K562 (cell line): Measurements from ENCODE around the gene GALNS. TPM values are rescaled to one million over a fixed set of nuclear protein-coding genes. Genes with fewer than 3 reads are reported as not detected.
A peak's percentile ranks its signal among the peaks of the same experiment; 100 is the strongest.

ENCODE experiments used
- GTF2A2 ChIP-seq: IDR thresholded peaks from 2 replicates; pipeline ENCODE4 v1.6.1; 2016; ENCODE audit warnings: mild to moderate bottlenecking, missing genetic modification characterization, missing compliant biosample characterization
- GTF2F1 ChIP-seq: IDR thresholded peaks from 2 replicates; pipeline ENCODE4 v1.6.1; 2011; ENCODE audit warnings: low read depth, low read length, improper control_type of control experiment
- HDGF ChIP-seq: fragments of 450-650 bp; IDR thresholded peaks from 2 replicates; pipeline ENCODE4 v1.6.1; 2016
- HNRNPH1 ChIP-seq: fragments of 200-400 bp; formaldehyde crosslinking; optimal IDR thresholded peaks from 2 replicates; pipeline ENCODE3; 2017; ENCODE audit warnings: low read depth, mild to moderate bottlenecking, low read length, moderate library complexity
- KLF13 ChIP-seq: fragments of 450-650 bp; IDR thresholded peaks from 2 replicates; pipeline ENCODE4 v1.6.1; 2016; ENCODE audit warnings: missing genetic modification characterization, low read depth, mild to moderate bottlenecking, missing compliant biosample characterization, moderate library complexity, borderline replicate concordance
- PHF20 ChIP-seq: fragments of 450-650 bp; IDR thresholded peaks from 2 replicates; pipeline ENCODE4 v1.6.1; 2018; ENCODE audit not compliant: partially characterized antibody
- REST ChIP-seq, 2 experiments: fragments of 450-650 bp; formaldehyde crosslinking in 1 of 2; IDR thresholded peaks; 2 replicates each; pipeline versions ENCODE4 v1.4.0 to v1.6.1; 2014 to 2020; ENCODE audit warnings: mild to moderate bottlenecking in 2 of 2, borderline replicate concordance in 1 of 2, low read depth in 1 of 2
- ZNF830 ChIP-seq: fragments of 250-450 bp; sonication (Bioruptor Pico); IDR thresholded peaks from 2 replicates; pipeline ENCODE4 v1.5.0; 2021; ENCODE audit warnings: mild to moderate bottlenecking
- polyA plus RNA-seq, 8 experiments: library from polyadenylated mRNA; depleted of rRNA in 4 of 8; stranded (reverse) in 5 of 8; unstranded in 3 of 8; fragments of >200 nt; fragmentation: Nextera tagmentation in 2 of 8; fragmentation: Illumina TruSeq in 1 of 8; extraction: Ambion mirVana in 2 of 8; extraction: Trizol in 1 of 8; gene quantifications; 2 replicates each; pipeline versions ENCODE4 v1.2.1 to v1.2.3, GENCODE V29; 2011 to 2014; ENCODE audit warnings: inconsistent platforms in 1 of 8, missing spikeins in 1 of 8
- total RNA-seq, 7 experiments: library from RNA; depleted of rRNA in 6 of 7; stranded (reverse); fragments of >200 nt in 6 of 7; fragmentation: Illumina TruSeq in 2 of 7; extraction: Trizol in 2 of 7; gene quantifications; 2 replicates each; pipeline versions ENCODE4 v1.2.1 to v1.2.3, GENCODE V29; 2011 to 2021; ENCODE audit warnings: low replicate concordance in 1 of 7
- TF ChIP-seq, protein P1 (sequence below): fragments of 150-350 bp; IDR thresholded peaks from 2 replicates; pipeline ENCODE4 v1.6.1; 2014; ENCODE audit warnings: low read depth, mild to moderate bottlenecking, low read length, borderline replicate concordance
- TF ChIP-seq, protein P2 (sequence below), 2 experiments: fragments of 450-650 bp in 1 of 2; sonication (generic) in 1 of 2; formaldehyde crosslinking in 1 of 2; IDR thresholded peaks in 1 of 2; conservative IDR thresholded peaks in 1 of 2; 2 replicates each; pipeline versions ENCODE4 v1.6.1 to v1.8.1; 2016 to 2023; ENCODE audit warnings: mild to moderate bottlenecking in 2 of 2, moderate library complexity in 2 of 2, inconsistent platforms in 1 of 2, missing genetic modification reagents in 1 of 2
- TF ChIP-seq, protein P3 (sequence below): fragments of 250-450 bp; sonication (Bioruptor Pico); IDR thresholded peaks from 2 replicates; pipeline ENCODE4 v1.4.0; 2020; ENCODE audit warnings: mild to moderate bottlenecking, moderate library complexity

GALNS gene
- total and polyA plus RNA-seq, 9 of the 15 experiments (the other 6 are each of a cell fraction or from before 2014, with no cell fraction given): 0.38 to 13.2 (median 4.3) TPM

GRCh38 chr16:88856828-88857727 lies at the start of gene GALNS, which contains the start of gene TRAPPC2L (continued):
- TF ChIP-seq ZNF830 (CRISPR knock-in tag) (0 out of 2 replicates have a peak, but pooled peaks have one; percentile 55), GTF2F1 (peak; percentile 68; the same call in 1 of the 2 replicates), REST (IDR thresholded peaks at IDR 0.05; ENCODE audit: borderline replicate concordance) (peak; percentile 98), REST (CRISPR knock-in tag; IDR thresholded peaks at IDR 0.05; ENCODE audit: low read depth) (peak; percentile 72), KLF13 (tag) (peak; percentile 32; the same call in 1 of the 2 replicates), GTF2A2 (tag) (no peak), HNRNPH1 (no peak), HDGF (no peak), PHF20 (peak; percentile 90)
- TF ChIP-seq, protein P1, sequence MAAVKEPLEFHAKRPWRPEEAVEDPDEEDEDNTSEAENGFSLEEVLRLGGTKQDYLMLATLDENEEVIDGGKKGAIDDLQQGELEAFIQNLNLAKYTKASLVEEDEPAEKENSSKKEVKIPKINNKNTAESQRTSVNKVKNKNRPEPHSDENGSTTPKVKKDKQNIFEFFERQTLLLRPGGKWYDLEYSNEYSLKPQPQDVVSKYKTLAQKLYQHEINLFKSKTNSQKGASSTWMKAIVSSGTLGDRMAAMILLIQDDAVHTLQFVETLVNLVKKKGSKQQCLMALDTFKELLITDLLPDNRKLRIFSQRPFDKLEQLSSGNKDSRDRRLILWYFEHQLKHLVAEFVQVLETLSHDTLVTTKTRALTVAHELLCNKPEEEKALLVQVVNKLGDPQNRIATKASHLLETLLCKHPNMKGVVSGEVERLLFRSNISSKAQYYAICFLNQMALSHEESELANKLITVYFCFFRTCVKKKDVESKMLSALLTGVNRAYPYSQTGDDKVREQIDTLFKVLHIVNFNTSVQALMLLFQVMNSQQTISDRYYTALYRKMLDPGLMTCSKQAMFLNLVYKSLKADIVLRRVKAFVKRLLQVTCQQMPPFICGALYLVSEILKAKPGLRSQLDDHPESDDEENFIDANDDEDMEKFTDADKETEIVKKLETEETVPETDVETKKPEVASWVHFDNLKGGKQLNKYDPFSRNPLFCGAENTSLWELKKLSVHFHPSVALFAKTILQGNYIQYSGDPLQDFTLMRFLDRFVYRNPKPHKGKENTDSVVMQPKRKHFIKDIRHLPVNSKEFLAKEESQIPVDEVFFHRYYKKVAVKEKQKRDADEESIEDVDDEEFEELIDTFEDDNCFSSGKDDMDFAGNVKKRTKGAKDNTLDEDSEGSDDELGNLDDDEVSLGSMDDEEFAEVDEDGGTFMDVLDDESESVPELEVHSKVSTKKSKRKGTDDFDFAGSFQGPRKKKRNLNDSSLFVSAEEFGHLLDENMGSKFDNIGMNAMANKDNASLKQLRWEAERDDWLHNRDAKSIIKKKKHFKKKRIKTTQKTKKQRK: no peak
- TF ChIP-seq, protein P2, sequence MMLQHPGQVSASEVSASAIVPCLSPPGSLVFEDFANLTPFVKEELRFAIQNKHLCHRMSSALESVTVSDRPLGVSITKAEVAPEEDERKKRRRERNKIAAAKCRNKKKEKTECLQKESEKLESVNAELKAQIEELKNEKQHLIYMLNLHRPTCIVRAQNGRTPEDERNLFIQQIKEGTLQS (IDR thresholded peaks at IDR 0.05): peak; percentile 38; the same call in 1 of the 2 replicates
- TF ChIP-seq, protein P2 (CRISPR knock-in tag; conservative IDR thresholded peaks at IDR 0.05): no peak
- TF ChIP-seq, protein P3, sequence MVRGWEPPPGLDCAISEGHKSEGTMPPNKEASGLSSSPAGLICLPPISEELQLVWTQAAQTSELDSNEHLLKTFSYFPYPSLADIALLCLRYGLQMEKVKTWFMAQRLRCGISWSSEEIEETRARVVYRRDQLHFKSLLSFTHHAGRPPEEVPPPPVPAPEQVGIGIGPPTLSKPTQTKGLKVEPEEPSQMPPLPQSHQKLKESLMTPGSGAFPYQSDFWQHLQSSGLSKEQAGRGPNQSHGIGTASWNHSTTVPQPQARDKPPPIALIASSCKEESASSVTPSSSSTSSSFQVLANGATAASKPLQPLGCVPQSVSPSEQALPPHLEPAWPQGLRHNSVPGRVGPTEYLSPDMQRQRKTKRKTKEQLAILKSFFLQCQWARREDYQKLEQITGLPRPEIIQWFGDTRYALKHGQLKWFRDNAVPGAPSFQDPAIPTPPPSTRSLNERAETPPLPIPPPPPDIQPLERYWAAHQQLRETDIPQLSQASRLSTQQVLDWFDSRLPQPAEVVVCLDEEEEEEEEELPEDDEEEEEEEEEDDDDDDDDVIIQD: no peak
